SK-N-SH (cell line): ENCODE results near the gene FGF4. TPM values are rescaled to one million over a fixed set of nuclear protein-coding genes. Genes with fewer than 3 reads are reported as not detected.

Experiments used
- CTCF ChIA-PET: fragments of 300-600, 350-600 bp; formaldehyde crosslinking; extraction: SDS; loops from one replicate; lab custom pipeline; 2021; lab: Yijun Ruan, JAX
- POLR2A ChIA-PET: fragments of 350-600 bp; sonication (Branson Sonifier 250); formaldehyde crosslinking; extraction: SDS; loops from one replicate; lab custom pipeline; 2020; ENCODE audit warnings: antibody characterized with exemption, inconsistent platforms; lab: Yijun Ruan, JAX
- DNase-seq: peaks from one replicate; pipeline ENCODE4 v3.0.0; 2012
- H2AFZ ChIP-seq: fragments of 200-600 bp; sonication (generic); 2 replicates; pipeline ENCODE4 v1.8.1; 2016; ENCODE audit warnings: antibody characterized with exemption, mild to moderate bottlenecking, low read depth
- H3F3A ChIP-seq: fragments of 200-600 bp; sonication (generic); replicated peaks from 2 replicates; pipeline ENCODE3; 2016; ENCODE audit warnings: antibody characterized with exemption, mild to moderate bottlenecking; ENCODE audit not compliant: insufficient read depth
- H3K27ac ChIP-seq, 2 experiments: fragments of 200-500 bp in 1 of 2; fragments of 200-600 bp in 1 of 2; sonication (Bioruptor generic) in 1 of 2; sonication (generic), shearing (Covaris generic) in 1 of 2; 2 replicates each; pipeline versions ENCODE4 v1.5.1 to v1.6.1; 2014 to 2016; ENCODE audit warnings: low read depth in 2 of 2, inconsistent platforms in 1 of 2, low read length in 1 of 2, mild to moderate bottlenecking in 1 of 2, mixed read lengths in 1 of 2
- H3K27me3 ChIP-seq: fragments of 200-600 bp; sonication (generic), shearing (Covaris generic); 2 replicates; pipeline ENCODE4 v1.6.1; 2016; ENCODE audit warnings: mixed run types; ENCODE audit not compliant: insufficient read depth
- H3K36me3 ChIP-seq, 2 experiments: fragments of 200-500 bp in 1 of 2; fragments of 200-600 bp in 1 of 2; sonication (Bioruptor generic) in 1 of 2; sonication (generic) in 1 of 2; replicated peaks in 1 of 2; 2 replicates each; pipeline versions ENCODE3 to v1.5.1; 2014 to 2016; ENCODE audit warnings: low read length in 1 of 2, mild to moderate bottlenecking in 1 of 2; ENCODE audit not compliant: insufficient read depth in 2 of 2, control insufficient read depth in 1 of 2
- H3K4me1 ChIP-seq, 2 experiments: fragments of 200-500 bp in 1 of 2; fragments of 200-600 bp in 1 of 2; sonication (Bioruptor generic) in 1 of 2; sonication (generic), shearing (Covaris generic) in 1 of 2; 2 replicates each; pipeline versions ENCODE4 v1.5.1 to v1.6.1; 2014 to 2016; ENCODE audit warnings: low read depth in 1 of 2, low read length in 1 of 2, mixed run types in 1 of 2; ENCODE audit not compliant: insufficient read depth in 2 of 2, control insufficient read depth in 1 of 2
- H3K4me2 ChIP-seq: fragments of 200-600 bp; sonication (generic), shearing (Covaris generic); 2 replicates; pipeline ENCODE4 v1.6.1; 2017; ENCODE audit warnings: mixed run types
- H3K4me3 ChIP-seq, 2 experiments: fragments of 200-500 bp in 1 of 2; fragments of 200-600 bp in 1 of 2; sonication (Bioruptor generic) in 1 of 2; sonication (generic), shearing (Covaris generic) in 1 of 2; 2 replicates each; pipeline versions ENCODE4 v1.5.1 to v1.8.1; 2014 to 2016; ENCODE audit warnings: low read depth in 2 of 2, inconsistent platforms in 1 of 2, low read length in 1 of 2, mild to moderate bottlenecking in 1 of 2, mixed read lengths in 1 of 2, moderate library complexity in 1 of 2
- H3K79me2 ChIP-seq: fragments of 200-600 bp; sonication (generic); 2 replicates; pipeline ENCODE4 v1.8.1; 2017; ENCODE audit warnings: mild to moderate bottlenecking; ENCODE audit not compliant: insufficient read depth
- H3K9ac ChIP-seq: fragments of 200-600 bp; sonication (generic); 2 replicates; pipeline ENCODE4 v1.6.1; 2017; ENCODE audit warnings: mixed run types
- H3K9me2 ChIP-seq: fragments of 200-600 bp; sonication (generic); 2 replicates; pipeline ENCODE4 v1.6.1; 2017; ENCODE audit warnings: mixed run types
- H3K9me3 ChIP-seq: fragments of 200-600 bp; sonication (generic); 2 replicates; pipeline ENCODE4 v1.6.1; 2017; ENCODE audit warnings: mixed run types, mild to moderate bottlenecking, moderate library complexity
- H4K20me1 ChIP-seq: fragments of 200-600 bp; sonication (generic); 2 replicates; pipeline ENCODE4 v1.6.1; 2017; ENCODE audit warnings: mild to moderate bottlenecking, mixed run types; ENCODE audit not compliant: insufficient read depth
- EP300 ChIP-seq, 2 experiments: IDR thresholded peaks; 2 replicates each; pipeline versions ENCODE4 v1.4.0 to v1.6.1; 2012; ENCODE audit warnings: borderline replicate concordance in 1 of 2, low read depth in 1 of 2, low read length in 1 of 2
- FOSL2 ChIP-seq: IDR thresholded peaks from 2 replicates; pipeline ENCODE4 v1.4.0; 2012; ENCODE audit warnings: low read depth, mild to moderate bottlenecking, moderate library complexity, borderline replicate concordance
- FOXJ3 ChIP-seq: sonication (generic); formaldehyde crosslinking; IDR thresholded peaks from 2 replicates; pipeline ENCODE4 v1.5.1; 2020; ENCODE audit warnings: mild to moderate bottlenecking, missing genetic modification reagents
- IRF3 ChIP-seq: fragments of 150-350 bp; IDR thresholded peaks from 2 replicates; pipeline ENCODE4 v1.6.1; 2016; ENCODE audit warnings: mild to moderate bottlenecking, low read depth, low read length
- JUND ChIP-seq: IDR thresholded peaks from 2 replicates; pipeline ENCODE4 v1.4.0; 2012
- MEF2A ChIP-seq: IDR thresholded peaks from 2 replicates; pipeline ENCODE4 v1.4.0; 2012; ENCODE audit warnings: low read depth, borderline replicate concordance
- MXI1 ChIP-seq: IDR thresholded peaks from 2 replicates; pipeline ENCODE4 v1.6.1; 2012; ENCODE audit warnings: mild to moderate bottlenecking, low read depth, low read length, improper control_type of control experiment
- NRF1 ChIP-seq: IDR thresholded peaks from 2 replicates; pipeline ENCODE4 v1.6.1; 2012; ENCODE audit warnings: low read depth, mild to moderate bottlenecking, low read length
- PBX3 ChIP-seq: IDR thresholded peaks from 2 replicates; pipeline ENCODE4; 2012
- POLR2AphosphoS5 ChIP-seq: IDR thresholded peaks from 2 replicates; pipeline ENCODE4 v1.6.1; 2012; ENCODE audit warnings: low read depth, low read length
- RAD21 ChIP-seq: IDR thresholded peaks from 2 replicates; pipeline ENCODE4 v1.6.1; 2012; ENCODE audit warnings: mild to moderate bottlenecking, low read length
- SIN3A ChIP-seq: IDR thresholded peaks from 2 replicates; pipeline ENCODE4 v1.6.1; 2012; ENCODE audit warnings: low read depth, mild to moderate bottlenecking, low read length, moderate library complexity, borderline replicate concordance
- USF1 ChIP-seq: IDR thresholded peaks from 2 replicates; pipeline ENCODE4 v1.4.0; 2012; ENCODE audit warnings: low read depth, borderline replicate concordance
- USF2 ChIP-seq: fragments of 150-350 bp; IDR thresholded peaks from 2 replicates; pipeline ENCODE4 v1.6.1; 2017; ENCODE audit warnings: antibody characterized with exemption, low read length, low read depth, borderline replicate concordance
- YY1 ChIP-seq: IDR thresholded peaks from 2 replicates; pipeline ENCODE4 v1.4.0; 2012; ENCODE audit warnings: low read depth, mild to moderate bottlenecking
- WGBS: methylation state at CpG from one replicate; pipeline ENCODE4 v1.1.6; 2017; ENCODE audit warnings: low lambda C conversion rate; 5-methylcytosine and 5-hydroxymethylcytosine counted together
- polyA plus RNA-seq, 3 experiments: library from polyadenylated mRNA; depleted of rRNA; stranded (reverse); fragments of >200 nt; gene quantifications; 2 replicates each; pipeline ENCODE4 v1.2.3, GENCODE V29; 2012

Gene FGF4
- polyA plus RNA-seq, 1 of the 3 experiments (the other 2 are of a cell fraction): not detected

- CTCF ChIA-PET: interaction anchor here (1.0 kb wide), 1 partner anchor 148 kb away, joined by 3 read pairs; no protein-coding TSS in a partner anchor
- TF ChIP-seq JUND: no peak
- TF ChIP-seq FOSL2: no peak
- TF ChIP-seq, all 33 proteins: peak for 0
- Histone ChIP-seq H4K20me1 (no peaks in the 10 kb centered on the region), H3K9ac (no peak overlapping the region), H3K36me3 (no peaks in the 10 kb centered on the region), H2AFZ (no peak overlapping the region), H3F3A (no peaks in the 10 kb centered on the region), H3K27me3 (no peaks in the 10 kb centered on the region; the same call in 1 of the 2 replicates), H3K4me2 (no peak overlapping the region), H3K4me1 (no peaks in the 10 kb centered on the region), H3K27ac (no peak overlapping the region), H3K9me2 (no peaks in the 10 kb centered on the region), H3K4me3 (no peak overlapping the region), H3K9me3 (no peaks in the 10 kb centered on the region), H3K79me2 (no peaks in the 10 kb centered on the region)
- POLR2A ChIA-PET: no interaction called here
- 29% methylated on average over 2 of the region's 2 CpGs for WGBS
- DNase-seq: no peak
These were observed 40.8 kb downstream of the FGF4 start for GRCh38 chr11:69734367-69734766.

- Histone ChIP-seq H3K4me2 (no peak overlapping the region), H3K27ac (no peak overlapping the region), H3K4me3 (no peak overlapping the region), H3K9me2 (no peaks in the 10 kb centered on the region), H3K27me3 (0 out of 2 replicates have a peak, but pooled peaks cover 14% of the 10 kb centered on the region), H3K36me3 (no peaks in the 10 kb centered on the region), H3F3A (no peaks in the 10 kb centered on the region), H3K9ac (no peak overlapping the region), H3K4me1 (no peaks in the 10 kb centered on the region), H3K79me2 (no peaks in the 10 kb centered on the region), H3K9me3 (no peaks in the 10 kb centered on the region), H4K20me1 (no peaks in the 10 kb centered on the region), H2AFZ (no peak overlapping the region)
- ChIA-PET POLR2A (interaction anchor here (0.7 kb wide), 1 partner anchor 30 kb away, joined by 3 read pairs; no protein-coding TSS in a partner anchor), CTCF (no interaction called here)
- WGBS: 31% methylated on average over 6 of the region's 7 CpGs
- TF ChIP-seq FOXJ3 (CRISPR knock-in tag) (no peak), USF1 (no peak)
- no peak for DNase-seq
These were observed 42.2 kb downstream of the FGF4 start for GRCh38 chr11:69732910-69733309.

GRCh38 chr11:69731110-69731509 lies 44.0 kb downstream of the FGF4 start:
- DNase-seq: no peak
- Histone ChIP-seq H2AFZ (no peak overlapping the region), H3K36me3 (no peaks in the 10 kb centered on the region), H3K27me3 (0 out of 2 replicates have a peak, but pooled peaks cover 14% of the 10 kb centered on the region), H3K4me3 (no peak overlapping the region), H4K20me1 (no peaks in the 10 kb centered on the region), H3K27ac (no peak overlapping the region), H3K9me2 (no peaks in the 10 kb centered on the region)
- WGBS: 33% methylated on average over 10 of the region's 11 CpGs
- ChIA-PET POLR2A (no interaction called here), CTCF (interaction anchor here (0.6 kb wide), 1 partner anchor 27 kb away, joined by 3 read pairs; no protein-coding TSS in a partner anchor)
- TF ChIP-seq IRF3 (no peak), YY1 (no peak), SIN3A (no peak), USF2 (no peak), MEF2A (no peak), POLR2AphosphoS5 (no peak), NRF1 (no peak), FOSL2 (no peak), RAD21 (no peak), EP300 (IDR thresholded peaks at IDR 0.05; ENCODE audit: borderline replicate concordance in 1 of 2, low read depth in 1 of 2, low read length in 1 of 2) (no peak), MXI1 (no peak), PBX3 (no peak), FOXJ3 (CRISPR knock-in tag) (no peak)
- TF ChIP-seq, all 33 proteins: peak for 0
- Histone ChIP-seq H3K4me1 (no peaks in the 10 kb centered on the region), H3K9ac (no peak overlapping the region), H3K4me2 (no peak overlapping the region), H3F3A (no peaks in the 10 kb centered on the region), H3K79me2 (no peaks in the 10 kb centered on the region), H3K9me3 (no peaks in the 10 kb centered on the region)
